Loucy (cell line): ENCODE measurements around the gene BLACAT1.

Experiments
- H2AFZ ChIP-seq: fragments of 200-600 bp; sonication (generic); 2 replicates; pipeline ENCODE4 v1.6.0; 2016; ENCODE audit warnings: antibody characterized with exemption, mild to moderate bottlenecking, low read length, moderate library complexity
- H3F3A ChIP-seq: fragments of 200-600 bp; 2 replicates; pipeline ENCODE4 v1.6.0; 2016; ENCODE audit warnings: antibody characterized with exemption, low read depth, mild to moderate bottlenecking
- H3K27me3 ChIP-seq: fragments of 200-600 bp; sonication (generic); 2 replicates; pipeline ENCODE4 v1.6.1; 2014; ENCODE audit warnings: low read length, mild to moderate bottlenecking; ENCODE audit not compliant: insufficient read depth, poor library complexity, severe bottlenecking
- H3K36me3 ChIP-seq: fragments of 200-600 bp; sonication (generic); 2 replicates; pipeline ENCODE4 v1.6.1; 2016; ENCODE audit warnings: low read length; ENCODE audit not compliant: insufficient read depth
- H3K4me1 ChIP-seq: fragments of 200-600 bp; sonication (generic); 2 replicates; pipeline ENCODE4 v1.5.1; 2014; ENCODE audit warnings: low read length, mild to moderate bottlenecking; ENCODE audit not compliant: insufficient read depth, poor library complexity, severe bottlenecking
- H3K4me2 ChIP-seq: fragments of 200-600 bp; sonication (generic); 2 replicates; pipeline ENCODE4 v1.6.0; 2014; ENCODE audit warnings: antibody characterized with exemption, low read length, low read depth, mild to moderate bottlenecking; ENCODE audit not compliant: poor library complexity, severe bottlenecking
- H3K4me3 ChIP-seq: fragments of 200-600 bp; sonication (generic); 2 replicates; pipeline ENCODE4 v1.5.1; 2014; ENCODE audit warnings: low read length, mild to moderate bottlenecking, mixed read lengths; ENCODE audit not compliant: poor library complexity, severe bottlenecking
- H3K79me2 ChIP-seq: fragments of 200-600 bp; sonication (generic); 2 replicates; pipeline ENCODE4 v1.6.1; 2014; ENCODE audit warnings: low read length; ENCODE audit not compliant: insufficient read depth
- H3K9ac ChIP-seq: fragments of 200-600 bp; sonication (generic); 2 replicates; pipeline ENCODE4 v1.6.0; 2014; ENCODE audit warnings: mild to moderate bottlenecking, low read depth, low read length, moderate library complexity; ENCODE audit not compliant: poor library complexity, severe bottlenecking
- H3K9me2 ChIP-seq: fragments of 200-600 bp; sonication (generic); replicated peaks from 2 replicates; pipeline ENCODE4 v1.6.1; 2016; ENCODE audit warnings: low read depth, low read length, mixed read lengths
- H3K9me3 ChIP-seq: fragments of 200-600 bp; sonication (generic); 2 replicates; pipeline ENCODE4 v1.6.1; 2014; ENCODE audit warnings: mild to moderate bottlenecking, antibody characterized with exemption, low read length, low read depth; ENCODE audit not compliant: insufficient read depth
- H4K20me1 ChIP-seq: fragments of 200-600 bp; sonication (generic); 2 replicates; pipeline ENCODE4 v1.6.0; 2014; ENCODE audit warnings: antibody characterized with exemption, low read length, mild to moderate bottlenecking; ENCODE audit not compliant: insufficient read depth, poor library complexity, severe bottlenecking
- CTCF ChIP-seq: fragments of 200-600 bp; sonication (generic); conservative IDR thresholded peaks from 2 replicates; pipeline ENCODE4 v1.5.1; 2014; ENCODE audit warnings: mild to moderate bottlenecking, antibody characterized with exemption, low read length
- EZH2phosphoT487 ChIP-seq: fragments of 200-600 bp; IDR thresholded peaks from 2 replicates; pipeline ENCODE4 v1.6.1; 2018; ENCODE audit warnings: antibody characterized with exemption, mild to moderate bottlenecking, moderate library complexity, borderline replicate concordance

BLACAT1 gene

GRCh38 chr1:205492774-205493173 lies 36.9 kb upstream of the BLACAT1 start:
- Histone ChIP-seq H3F3A (no peaks in the 10 kb centered on the region), H3K9me2 (no peaks in the 10 kb centered on the region), H3K9ac (no peak overlapping the region), H3K4me2 (no peak overlapping the region), H4K20me1 (no peaks in the 10 kb centered on the region), H3K79me2 (no peaks in the 10 kb centered on the region), H3K36me3 (no peaks in the 10 kb centered on the region), H3K4me1 (peaks cover 6% of the 10 kb centered on the region), H3K27me3 (no peaks in the 10 kb centered on the region), H2AFZ (no peak overlapping the region), H3K4me3 (no peak overlapping the region), H3K9me3 (no peaks in the 10 kb centered on the region)
- TF ChIP-seq CTCF = no peak

GRCh38 chr1:205492201-205492667 lies 36.4 kb upstream of the BLACAT1 start:
- Histone ChIP-seq H3K36me3 (no peaks in the 10 kb centered on the region), H3K4me1 (peaks cover 6% of the 10 kb centered on the region), H4K20me1 (no peaks in the 10 kb centered on the region), H3K9me2 (no peaks in the 10 kb centered on the region), H3K4me3 (no peak overlapping the region), H3F3A (no peaks in the 10 kb centered on the region), H3K9me3 (no peaks in the 10 kb centered on the region), H3K79me2 (no peaks in the 10 kb centered on the region), H2AFZ (no peak overlapping the region), H3K4me2 (no peak overlapping the region), H3K27me3 (no peaks in the 10 kb centered on the region), H3K9ac (no peak overlapping the region)
- no peak for TF ChIP-seq CTCF

GRCh38 chr1:205491794-205492193 lies 35.9 kb upstream of the BLACAT1 start:
- H3K4me2 ChIP-seq = no peak overlapping the region

More at GRCh38 chr1:205491794-205492193, 35.9 kb upstream of the BLACAT1 start:
- no peak overlapping the region for H3K4me3 ChIP-seq
- no peaks in the 10 kb centered on the region for H3K27me3 ChIP-seq
- no peaks in the 10 kb centered on the region for H3F3A ChIP-seq
- H3K9me3 ChIP-seq = no peaks in the 10 kb centered on the region
- H2AFZ ChIP-seq = no peak overlapping the region
- no peaks in the 10 kb centered on the region for H4K20me1 ChIP-seq
- no peak overlapping the region for H3K9ac ChIP-seq
- H3K36me3 ChIP-seq = no peaks in the 10 kb centered on the region
- H3K4me1 ChIP-seq = peaks cover 6% of the 10 kb centered on the region
- no peaks in the 10 kb centered on the region for H3K79me2 ChIP-seq
- no peak for TF ChIP-seq CTCF
- no peak for TF ChIP-seq EZH2phosphoT487
- H3K9me2 ChIP-seq = no peaks in the 10 kb centered on the region
